Measurements from ENCODE around the gene PLCH1.
A peak's percentile ranks its signal among the peaks of the same experiment; 100 is the strongest.

PLCH1 gene

GRCh38 chr3:155739154-155739553 lies 5.7 kb downstream of the PLCH1 start:
- TF ChIP-seq SPI1 (IDR thresholded peaks at IDR 0.05; ENCODE audit: low read depth, low read length) (no peak), POLR2AphosphoS5 (IDR thresholded peaks at IDR 0.05; ENCODE audit: low read depth, low read length) (no peak), POLR2A (IDR thresholded peaks at IDR 0.05; ENCODE audit: low read depth, low read length) (no peak), PAX5 (IDR thresholded peaks at IDR 0.05; ENCODE audit: insufficient read depth, low read length, severe bottlenecking) (no peak), TAF1 (IDR thresholded peaks at IDR 0.05; ENCODE audit: low read depth, low read length) (no peak), POU2F2 (IDR thresholded peaks at IDR 0.05; ENCODE audit: low read depth, low read length) (no peak)
- no peak for FAIRE-seq
- no peak for DNase-seq (ENCODE audit: insufficient read length, low spot score)

GRCh38 chr3:155738580-155739076 lies 6.2 kb downstream of the PLCH1 start:
- FAIRE-seq (no peak), DNase-seq (ENCODE audit: insufficient read length, low spot score) (no peak)
- TF ChIP-seq SPI1 (IDR thresholded peaks at IDR 0.05; ENCODE audit: low read depth, low read length) = no peak
- no peak for TF ChIP-seq TAF1 (IDR thresholded peaks at IDR 0.05; ENCODE audit: low read depth, low read length)
- TF ChIP-seq POU2F2 (IDR thresholded peaks at IDR 0.05; ENCODE audit: low read depth, low read length) = no peak
- no peak for TF ChIP-seq POLR2AphosphoS5 (IDR thresholded peaks at IDR 0.05; ENCODE audit: low read depth, low read length)
- TF ChIP-seq POLR2A (IDR thresholded peaks at IDR 0.05; ENCODE audit: low read depth, low read length) = no peak
- no peak for TF ChIP-seq PAX5 (IDR thresholded peaks at IDR 0.05; ENCODE audit: insufficient read depth, low read length, severe bottlenecking)

- FAIRE-seq = peak; percentile 35
- no peak for DNase-seq (ENCODE audit: insufficient read length, low spot score)
- TF ChIP-seq POLR2AphosphoS5 (IDR thresholded peaks at IDR 0.05; ENCODE audit: low read depth, low read length) = no peak
- peak; percentile 79 for TF ChIP-seq SPI1 (IDR thresholded peaks at IDR 0.05; ENCODE audit: low read depth, low read length)
Measured at GRCh38 chr3:155737844-155738460, 6.9 kb downstream of the PLCH1 start.

- DNase-seq (ENCODE audit: insufficient read length, low spot score) (no peak), FAIRE-seq (no peak)
- TF ChIP-seq PAX5 (IDR thresholded peaks at IDR 0.05; ENCODE audit: insufficient read depth, low read length, severe bottlenecking) = no peak
- no peak for TF ChIP-seq POLR2AphosphoS5 (IDR thresholded peaks at IDR 0.05; ENCODE audit: low read depth, low read length)
- no peak for TF ChIP-seq POU2F2 (IDR thresholded peaks at IDR 0.05; ENCODE audit: low read depth, low read length)
Measured at GRCh38 chr3:155736381-155736780, 8.5 kb downstream of the PLCH1 start.

GRCh38 chr3:155730843-155731242 lies 14.0 kb downstream of the PLCH1 start:
- FAIRE-seq (no peak), DNase-seq (ENCODE audit: insufficient read length, low spot score) (no peak)
- no peak for TF ChIP-seq POLR2A (IDR thresholded peaks at IDR 0.05; ENCODE audit: low read depth, low read length)
- no peak for TF ChIP-seq TAF1 (IDR thresholded peaks at IDR 0.05; ENCODE audit: low read depth, low read length)
- no peak for TF ChIP-seq POU2F2 (IDR thresholded peaks at IDR 0.05; ENCODE audit: low read depth, low read length)
- no peak for TF ChIP-seq PAX5 (IDR thresholded peaks at IDR 0.05; ENCODE audit: insufficient read depth, low read length, severe bottlenecking)
- no peak for TF ChIP-seq SPI1 (IDR thresholded peaks at IDR 0.05; ENCODE audit: low read depth, low read length)
- TF ChIP-seq POLR2AphosphoS5 (IDR thresholded peaks at IDR 0.05; ENCODE audit: low read depth, low read length) = no peak

GRCh38 chr3:155727836-155728235 lies 17.0 kb downstream of the PLCH1 start:
- FAIRE-seq (no peak), DNase-seq (ENCODE audit: insufficient read length, low spot score) (no peak)
- no peak for TF ChIP-seq TAF1 (IDR thresholded peaks at IDR 0.05; ENCODE audit: low read depth, low read length)
- no peak for TF ChIP-seq POU2F2 (IDR thresholded peaks at IDR 0.05; ENCODE audit: low read depth, low read length)
- no peak for TF ChIP-seq PAX5 (IDR thresholded peaks at IDR 0.05; ENCODE audit: insufficient read depth, low read length, severe bottlenecking)
- TF ChIP-seq POLR2A (IDR thresholded peaks at IDR 0.05; ENCODE audit: low read depth, low read length) = no peak
- no peak for TF ChIP-seq POLR2AphosphoS5 (IDR thresholded peaks at IDR 0.05; ENCODE audit: low read depth, low read length)
- TF ChIP-seq SPI1 (IDR thresholded peaks at IDR 0.05; ENCODE audit: low read depth, low read length) = no peak

GRCh38 chr3:155714295-155714718 lies 30.6 kb downstream of the PLCH1 start:
- TF ChIP-seq POLR2A (IDR thresholded peaks at IDR 0.05; ENCODE audit: low read depth, low read length) (no peak), POLR2AphosphoS5 (IDR thresholded peaks at IDR 0.05; ENCODE audit: low read depth, low read length) (no peak), POU2F2 (IDR thresholded peaks at IDR 0.05; ENCODE audit: low read depth, low read length) (no peak), PAX5 (IDR thresholded peaks at IDR 0.05; ENCODE audit: insufficient read depth, low read length, severe bottlenecking) (no peak), SPI1 (IDR thresholded peaks at IDR 0.05; ENCODE audit: low read depth, low read length) (no peak), TAF1 (IDR thresholded peaks at IDR 0.05; ENCODE audit: low read depth, low read length) (no peak)
- FAIRE-seq (no peak), DNase-seq (ENCODE audit: insufficient read length, low spot score) (no peak)

GRCh38 chr3:155712008-155712407 lies 32.9 kb downstream of the PLCH1 start:
- TF ChIP-seq POLR2AphosphoS5 (IDR thresholded peaks at IDR 0.05; ENCODE audit: low read depth, low read length) (no peak), TAF1 (IDR thresholded peaks at IDR 0.05; ENCODE audit: low read depth, low read length) (no peak), SPI1 (IDR thresholded peaks at IDR 0.05; ENCODE audit: low read depth, low read length) (no peak), POLR2A (IDR thresholded peaks at IDR 0.05; ENCODE audit: low read depth, low read length) (no peak), POU2F2 (IDR thresholded peaks at IDR 0.05; ENCODE audit: low read depth, low read length) (no peak), PAX5 (IDR thresholded peaks at IDR 0.05; ENCODE audit: insufficient read depth, low read length, severe bottlenecking) (no peak)
- FAIRE-seq (no peak), DNase-seq (ENCODE audit: insufficient read length, low spot score) (no peak)

GRCh38 chr3:155704771-155705559 lies 39.9 kb downstream of the PLCH1 start:
- no peak for DNase-seq (ENCODE audit: insufficient read length, low spot score)
- FAIRE-seq = no peak
- TF ChIP-seq POLR2A (IDR thresholded peaks at IDR 0.05; ENCODE audit: low read depth, low read length) (no peak), TAF1 (IDR thresholded peaks at IDR 0.05; ENCODE audit: low read depth, low read length) (no peak), POU2F2 (IDR thresholded peaks at IDR 0.05; ENCODE audit: low read depth, low read length) (no peak), SPI1 (IDR thresholded peaks at IDR 0.05; ENCODE audit: low read depth, low read length) (no peak), POLR2AphosphoS5 (IDR thresholded peaks at IDR 0.05; ENCODE audit: low read depth, low read length) (no peak), PAX5 (IDR thresholded peaks at IDR 0.05; ENCODE audit: insufficient read depth, low read length, severe bottlenecking) (no peak)

Data from GM12891 (cell line).